GM13977 (cell line): ENCODE results near the gene GALNT15.

Source experiments
- DNase-seq: peaks from one replicate; pipeline ENCODE4 v3.0.0; 2012; ENCODE audit warnings: low spot score
- in situ Hi-C: fragments of 300-500 bp; cut with MboI; formaldehyde crosslinking; loops from one replicate; pipeline ENCODE4 v1.12.0; 2022; ENCODE audit warnings: low sequenced_read_pairs, low pct_unique_long_range_greater_than_20kb, mixed read lengths, inconsistent platforms; ENCODE audit not compliant: unreplicated experiment
- TF ChIP-seq, protein P1 (sequence below): IDR thresholded peaks from 2 replicates; pipeline ENCODE4 v1.5.1; 2012; ENCODE audit warnings: mild to moderate bottlenecking, control low read depth; ENCODE audit not compliant: insufficient read depth; ENCODE audit errors: extremely low read depth, missing control alignments

The GALNT15 gene

DNA sequence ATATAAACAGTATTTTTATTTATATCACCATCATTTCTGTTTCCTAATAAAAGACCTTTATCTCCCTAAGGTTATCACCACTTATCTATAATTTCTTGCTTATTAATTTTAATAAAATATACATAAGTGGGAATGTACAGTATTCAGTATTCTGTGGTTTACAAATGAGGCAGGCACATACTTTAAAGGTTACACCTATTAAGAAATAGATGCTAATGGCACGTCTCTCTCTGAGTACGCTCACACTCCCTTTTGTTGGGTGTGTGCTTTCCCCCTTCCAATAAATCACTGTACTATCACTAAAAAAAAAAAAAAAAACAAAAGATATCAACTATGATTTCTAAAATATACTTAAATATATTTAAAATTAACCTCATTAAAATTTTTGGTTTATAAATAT, 99.4 kb downstream of the GALNT15 start:
- DNase-seq = no peak
- in situ Hi-C loops = no loop called here
- TF ChIP-seq, protein P1, sequence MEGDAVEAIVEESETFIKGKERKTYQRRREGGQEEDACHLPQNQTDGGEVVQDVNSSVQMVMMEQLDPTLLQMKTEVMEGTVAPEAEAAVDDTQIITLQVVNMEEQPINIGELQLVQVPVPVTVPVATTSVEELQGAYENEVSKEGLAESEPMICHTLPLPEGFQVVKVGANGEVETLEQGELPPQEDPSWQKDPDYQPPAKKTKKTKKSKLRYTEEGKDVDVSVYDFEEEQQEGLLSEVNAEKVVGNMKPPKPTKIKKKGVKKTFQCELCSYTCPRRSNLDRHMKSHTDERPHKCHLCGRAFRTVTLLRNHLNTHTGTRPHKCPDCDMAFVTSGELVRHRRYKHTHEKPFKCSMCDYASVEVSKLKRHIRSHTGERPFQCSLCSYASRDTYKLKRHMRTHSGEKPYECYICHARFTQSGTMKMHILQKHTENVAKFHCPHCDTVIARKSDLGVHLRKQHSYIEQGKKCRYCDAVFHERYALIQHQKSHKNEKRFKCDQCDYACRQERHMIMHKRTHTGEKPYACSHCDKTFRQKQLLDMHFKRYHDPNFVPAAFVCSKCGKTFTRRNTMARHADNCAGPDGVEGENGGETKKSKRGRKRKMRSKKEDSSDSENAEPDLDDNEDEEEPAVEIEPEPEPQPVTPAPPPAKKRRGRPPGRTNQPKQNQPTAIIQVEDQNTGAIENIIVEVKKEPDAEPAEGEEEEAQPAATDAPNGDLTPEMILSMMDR = no peak

DNA sequence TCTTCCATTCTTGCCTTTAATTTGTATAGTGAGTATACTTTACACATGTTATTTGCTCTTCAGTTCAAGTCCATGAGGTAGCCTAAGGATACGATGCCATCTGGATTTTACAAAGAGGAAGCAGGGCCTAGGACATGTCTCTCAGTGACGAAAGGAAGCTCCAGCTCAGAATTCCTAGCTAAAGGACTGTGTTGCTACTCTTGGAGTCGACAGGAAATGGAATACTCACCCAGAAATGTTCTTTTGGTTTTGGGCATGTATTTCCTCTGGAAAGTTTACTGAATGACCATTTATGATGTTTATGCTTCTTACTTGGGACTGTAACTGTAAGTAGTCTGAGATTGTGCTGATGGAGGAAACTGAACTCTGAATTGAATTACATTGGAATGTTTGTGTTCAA, 103.0 kb downstream of the GALNT15 start:
- TF ChIP-seq, protein P1 = no peak
- in situ Hi-C loops = loop anchor here (25.0 kb wide), 2 partner anchors 560 to 935 kb away; no protein-coding TSS in a partner anchor
- DNase-seq = no peak

DNA sequence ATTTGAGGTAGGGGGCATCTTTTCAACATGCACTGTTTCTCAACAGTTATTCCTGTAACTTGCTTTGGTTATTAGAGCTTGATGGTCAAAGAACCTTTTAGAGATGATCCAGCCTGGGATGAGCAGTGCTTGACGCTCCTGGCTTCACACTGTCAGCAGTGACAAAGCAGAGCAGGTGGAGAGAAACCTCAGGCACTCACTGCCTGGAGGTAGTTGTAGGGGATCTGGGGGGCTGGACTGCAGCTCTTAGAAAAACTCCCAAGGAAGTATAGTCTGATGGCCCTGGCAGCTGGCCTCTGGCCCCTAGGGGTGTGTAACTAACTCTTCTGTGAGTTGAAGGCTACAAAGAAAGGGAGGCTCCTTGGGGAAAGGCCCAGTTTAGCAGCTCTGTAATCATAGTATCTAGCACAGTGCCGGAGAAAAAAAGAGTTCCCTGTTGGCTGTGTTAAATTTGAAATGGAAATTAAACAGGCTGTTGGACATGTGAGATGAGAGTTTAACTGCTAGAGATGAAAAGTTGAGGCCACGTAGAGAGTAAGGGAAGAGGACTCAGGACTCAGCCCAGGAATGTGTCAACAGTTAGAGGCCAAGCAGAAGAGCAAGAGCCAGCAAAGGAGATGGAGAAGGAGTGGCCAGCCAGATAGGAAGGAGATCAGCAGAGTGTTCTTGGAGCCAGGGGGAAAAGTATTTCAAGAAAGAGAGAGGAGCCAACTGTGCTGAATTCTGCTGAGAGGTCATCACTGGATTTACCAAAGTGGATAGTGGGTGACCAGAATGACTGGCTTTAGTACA, 104.7 kb downstream of the GALNT15 start:
- TF ChIP-seq, protein P1 = no peak
- DNase-seq = no peak
- in situ Hi-C loops = loop anchor here (25.0 kb wide), 2 partner anchors 558 to 933 kb away; no protein-coding TSS in a partner anchor

DNA sequence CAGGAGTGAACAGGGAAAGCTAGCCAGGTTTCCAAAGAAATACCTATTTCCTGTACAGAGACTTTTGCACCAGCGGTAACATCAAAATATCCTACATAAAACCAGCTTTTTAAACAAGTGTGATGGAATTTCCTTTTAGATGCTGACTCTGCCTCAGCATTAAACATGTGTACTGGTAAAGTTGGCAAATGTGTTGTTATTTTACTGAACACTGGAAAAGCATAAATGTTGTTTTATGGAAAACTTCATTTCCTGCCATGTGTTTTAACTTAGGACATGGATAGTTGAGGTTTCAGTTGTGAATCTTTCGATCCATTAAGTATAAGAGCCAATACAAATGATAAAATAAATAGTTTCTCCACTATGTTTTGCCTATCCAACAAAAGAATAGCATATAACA, 106.2 kb downstream of the GALNT15 start:
- TF ChIP-seq, protein P1 = no peak
- no peak for DNase-seq
- in situ Hi-C loops = loop anchor here (25.0 kb wide), 2 partner anchors 557 to 932 kb away; no protein-coding TSS in a partner anchor
